Measurements from ENCODE around the gene ANKMY1. TPM values are rescaled to one million over a fixed set of nuclear protein-coding genes. Genes with fewer than 3 reads are reported as not detected.

The ANKMY1 gene
- total and polyA plus RNA-seq, 2 of the 13 experiments (the other 11 are each of a cell fraction or from before 2014, with no cell fraction given) = 11.7 to 18.8 TPM

DNA sequence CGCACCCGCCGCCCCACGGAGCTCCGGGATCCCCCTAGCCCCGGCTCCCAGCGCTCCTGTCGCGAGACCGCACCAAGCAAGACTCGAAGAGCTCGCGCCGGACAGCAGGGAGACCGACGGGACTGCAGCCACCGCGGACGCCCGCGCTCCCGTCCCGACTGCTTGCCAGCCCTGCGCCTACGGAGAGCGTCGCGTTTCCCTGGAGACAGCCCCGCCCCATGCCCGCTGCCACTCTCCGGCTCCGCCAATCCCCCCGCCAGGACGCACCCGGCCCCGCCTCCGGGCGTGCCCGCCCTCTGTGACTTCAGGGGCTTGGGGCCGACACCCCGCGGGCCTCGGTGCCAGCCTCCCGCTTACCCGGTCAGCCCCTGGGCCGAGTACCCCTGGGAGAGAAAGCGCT is at the start of gene ANKMY1 (continued):
- TF ChIP-seq ZNF567 (CRISPR knock-in tag; IDR thresholded peaks at IDR 0.05; ENCODE audit: borderline replicate concordance) = no peak
- no peak for TF ChIP-seq ZBTB8A (CRISPR knock-in tag; IDR thresholded peaks at IDR 0.05; ENCODE audit: borderline replicate concordance, low read depth)
- TF ChIP-seq ZNF556 (CRISPR knock-in tag; IDR thresholded peaks at IDR 0.05; ENCODE audit: borderline replicate concordance) = no peak
- no peak for TF ChIP-seq ZNF589 (CRISPR knock-in tag; conservative IDR thresholded peaks at IDR 0.05)
- TF ChIP-seq NFE2L1 (CRISPR knock-in tag; IDR thresholded peaks at IDR 0.05; ENCODE audit: borderline replicate concordance) = no peak
- 0 out of 2 replicates have a peak, but pooled peaks have one; percentile 53 for TF ChIP-seq RBFOX2 (IDR thresholded peaks at IDR 0.05; ENCODE audit: low read depth, low read length)

DNA sequence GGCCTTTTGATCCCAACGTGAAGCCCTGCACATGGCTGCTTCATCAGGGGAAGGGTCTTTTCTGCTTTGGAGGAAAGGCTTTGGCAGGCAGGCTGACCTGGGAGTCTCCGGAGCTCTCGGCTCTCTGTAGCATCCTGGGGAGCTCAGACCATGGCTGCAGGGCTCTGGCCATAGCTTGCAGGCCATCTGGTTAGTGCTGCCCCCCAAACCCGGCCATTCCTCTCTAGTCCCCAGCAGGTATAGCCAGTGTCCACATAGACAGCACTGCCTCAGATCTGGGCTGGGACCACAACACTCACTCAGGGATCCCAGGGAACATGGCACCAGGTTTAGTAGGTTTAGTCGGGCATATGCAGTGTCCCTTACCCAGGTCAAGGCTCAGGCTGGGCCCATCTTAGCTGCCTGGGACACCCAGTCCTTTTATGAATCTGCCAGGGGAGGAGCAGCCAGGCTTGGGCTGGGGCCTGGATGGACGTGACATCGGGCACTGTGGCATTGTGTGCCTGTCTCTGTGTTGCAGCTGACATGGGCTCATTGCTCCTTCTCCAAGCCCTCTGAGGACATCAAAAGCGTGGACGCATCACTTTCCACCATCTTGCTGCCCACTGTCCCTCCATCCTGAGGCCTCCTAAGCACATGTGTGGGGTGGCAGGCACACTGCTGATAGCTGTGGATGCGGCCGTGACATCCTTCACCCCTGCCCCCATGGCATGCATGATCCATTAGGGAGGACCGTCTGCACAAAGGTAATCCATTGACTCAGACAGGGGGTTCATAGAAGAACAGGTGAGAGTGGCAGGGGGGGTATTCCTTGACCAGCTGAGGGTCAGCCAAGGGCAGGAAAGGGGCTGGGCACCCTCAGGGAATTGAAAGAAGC is 48.3 kb upstream of the ANKMY1 start:
- Histone ChIP-seq H3K36me3 (replicated peaks in 1 of 2; ENCODE audit: control insufficient read depth in 1 of 2, insufficient read depth in 2 of 2, low read length in 2 of 2) (peaks cover 1 to 3% of the 10 kb centered on the region in 2 experiments; a peak in 2 of 5 replicates), H3K27ac (ENCODE audit: extremely low read length, insufficient read depth, low read length) (peak overlapping the region; percentile 91), H3K9me3 (ENCODE audit: low read length) (no peaks in the 10 kb centered on the region), H3K27me3 (ENCODE audit: control insufficient read depth in 1 of 2, insufficient read depth in 2 of 2, low read length in 2 of 2) (no peaks in the 10 kb centered on the region), H3K9ac (ENCODE audit: insufficient read depth, low read depth, low read length) (peak overlapping the region; percentile 78), H4K20me1 (ENCODE audit: insufficient read depth, low read length) (0 out of 2 replicates have a peak, but pooled peaks cover 7% of the 10 kb centered on the region), H2AFZ (ENCODE audit: low read length) (no peak overlapping the region), H3K4me1 (ENCODE audit: insufficient read depth, low read length) (peaks cover 80% of the 10 kb centered on the region), H3K4me3 (replicated peaks in 1 of 3; ENCODE audit: insufficient read depth in 1 of 3, low read depth in 2 of 3, low read length in 3 of 3) (peak overlapping the region; percentile 66 to 74 (median 68)), H3K79me2 (ENCODE audit: insufficient read depth, low read length) (peaks cover 55% of the 10 kb centered on the region), H3K4me2 (ENCODE audit: low read depth, low read length) (peak overlapping the region; percentile 91)
- ATAC-seq (peak; percentile 11), DNase-seq (ENCODE audit: low spot score) (no peak), FAIRE-seq (no peak)
- intact Hi-C loops (cut with micrococcal nuclease; ENCODE audit: unreplicated experiment) = loop anchor here (10.0 kb wide), 1 partner anchor 229 kb away; no protein-coding TSS in a partner anchor
- POLR2A ChIA-PET = interaction anchor here (0.6 to 9.7 kb wide), 11 partner anchors 10 to 132 kb away, joined by 3 to 147 read pairs (median 12); partner anchors contain the start of genes CAPN10, DUSP28, GPR35 and RNPEPL1
- BruUV-seq (replicated peaks) = no TSS peak
- WGBS (ENCODE audit: low lambda C conversion rate) = 41% methylated on average over 9 of the region's 12 CpGs
- in situ Hi-C loops (cut with HindIII; ENCODE audit: extremely low pct_ligation_motif_present, low pct_unique_long_range_greater_than_20kb) = no loop called here
- CTCF ChIA-PET (ENCODE audit: low intra/inter-chr PET ratio, low total read pairs) = interaction anchor here (1.6 kb wide), 1 partner anchor 26 kb away, joined by 7 read pairs; no protein-coding TSS in a partner anchor
- TF ChIP-seq ZNF124 (CRISPR knock-in tag; IDR thresholded peaks at IDR 0.05) (no peak), REXO4 (CRISPR knock-in tag; IDR thresholded peaks at IDR 0.05; ENCODE audit: borderline replicate concordance) (no peak), ZFX (CRISPR knock-in tag; IDR thresholded peaks at IDR 0.05; ENCODE audit: low read depth) (no peak), NFIB (CRISPR knock-in tag; IDR thresholded peaks at IDR 0.05; ENCODE audit: borderline replicate concordance) (0 out of 2 replicates have a peak, but pooled peaks have one; percentile 67), ZNF263 (CRISPR knock-in tag; IDR thresholded peaks at IDR 0.05) (peak; percentile 85), SAP130 (CRISPR knock-in tag; IDR thresholded peaks at IDR 0.05; ENCODE audit: low read depth) (peak; percentile 37), YEATS2 (CRISPR knock-in tag; IDR thresholded peaks at IDR 0.05; ENCODE audit: borderline replicate concordance) (no peak), CENPX (CRISPR knock-in tag; IDR thresholded peaks at IDR 0.05) (no peak), FOXP1 (IDR thresholded peaks at IDR 0.05) (no peak), FOXP1 (CRISPR knock-in tag; IDR thresholded peaks at IDR 0.05) (no peak), ZSCAN25 (CRISPR knock-in tag; IDR thresholded peaks at IDR 0.05) (0 out of 2 replicates have a peak, but pooled peaks have one; percentile 14), ATM (IDR thresholded peaks at IDR 0.05; ENCODE audit: borderline replicate concordance) (no peak), KMT2B (CRISPR knock-in tag; IDR thresholded peaks at IDR 0.05) (no peak), TCF12 (IDR thresholded peaks at IDR 0.05) (no peak), TCF12 (CRISPR knock-in tag; IDR thresholded peaks at IDR 0.05) (peak; percentile 7; the same call in 1 of the 2 replicates), ZNF605 (CRISPR knock-in tag; IDR thresholded peaks at IDR 0.05) (no peak; the same call in 1 of the 2 replicates), TGIF2 (CRISPR knock-in tag; IDR thresholded peaks at IDR 0.05) (no peak)
- TF ChIP-seq, protein P1, sequence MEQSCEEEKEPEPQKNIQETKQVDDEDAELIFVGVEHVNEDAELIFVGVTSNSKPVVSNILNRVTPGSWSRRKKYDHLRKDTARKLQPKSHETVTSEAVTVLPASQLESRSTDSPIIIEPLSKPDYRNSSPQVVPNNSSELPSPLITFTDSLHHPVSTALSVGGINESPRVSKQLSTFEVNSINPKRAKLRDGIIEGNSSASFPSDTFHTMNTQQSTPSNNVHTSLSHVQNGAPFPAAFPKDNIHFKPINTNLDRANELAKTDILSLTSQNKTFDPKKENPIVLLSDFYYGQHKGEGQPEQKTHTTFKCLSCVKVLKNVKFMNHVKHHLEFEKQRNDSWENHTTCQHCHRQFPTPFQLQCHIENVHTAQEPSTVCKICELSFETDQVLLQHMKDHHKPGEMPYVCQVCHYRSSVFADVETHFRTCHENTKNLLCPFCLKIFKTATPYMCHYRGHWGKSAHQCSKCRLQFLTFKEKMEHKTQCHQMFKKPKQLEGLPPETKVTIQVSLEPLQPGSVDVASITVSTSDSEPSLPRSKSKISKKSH (CRISPR knock-in tag; IDR thresholded peaks at IDR 0.05; ENCODE audit: borderline replicate concordance) = peak; percentile 80; the same call in 1 of the 2 replicates

All from HepG2 (cell line).